Measurements from ENCODE around the gene NSMCE1.

Gene NSMCE1

GRCh38 chr16:27308792-27309191, 40.2 kb upstream of the NSMCE1 start:
- no peak overlapping the region for H3K4me2 ChIP-seq
- no peak overlapping the region for H3K9ac ChIP-seq
- H4K20me1 ChIP-seq (ENCODE audit: insufficient read depth): no peaks in the 10 kb centered on the region
- no peak overlapping the region for H3K27ac ChIP-seq
- H3K4me1 ChIP-seq (ENCODE audit: low read depth, poor library complexity, severe bottlenecking): peaks cover 6% of the 10 kb centered on the region
- H3K79me2 ChIP-seq (ENCODE audit: insufficient read depth, low read depth): no peaks in the 10 kb centered on the region
- H3K27me3 ChIP-seq (ENCODE audit: insufficient read depth, low read depth): no peaks in the 10 kb centered on the region
- no peak overlapping the region for H3K4me3 ChIP-seq (IDR thresholded peaks at IDR 0.05; ENCODE audit: insufficient read depth, low read depth, low read length)
- no peaks in the 10 kb centered on the region for H3K36me3 ChIP-seq (ENCODE audit: insufficient read depth)
- TF ChIP-seq, protein P1, sequence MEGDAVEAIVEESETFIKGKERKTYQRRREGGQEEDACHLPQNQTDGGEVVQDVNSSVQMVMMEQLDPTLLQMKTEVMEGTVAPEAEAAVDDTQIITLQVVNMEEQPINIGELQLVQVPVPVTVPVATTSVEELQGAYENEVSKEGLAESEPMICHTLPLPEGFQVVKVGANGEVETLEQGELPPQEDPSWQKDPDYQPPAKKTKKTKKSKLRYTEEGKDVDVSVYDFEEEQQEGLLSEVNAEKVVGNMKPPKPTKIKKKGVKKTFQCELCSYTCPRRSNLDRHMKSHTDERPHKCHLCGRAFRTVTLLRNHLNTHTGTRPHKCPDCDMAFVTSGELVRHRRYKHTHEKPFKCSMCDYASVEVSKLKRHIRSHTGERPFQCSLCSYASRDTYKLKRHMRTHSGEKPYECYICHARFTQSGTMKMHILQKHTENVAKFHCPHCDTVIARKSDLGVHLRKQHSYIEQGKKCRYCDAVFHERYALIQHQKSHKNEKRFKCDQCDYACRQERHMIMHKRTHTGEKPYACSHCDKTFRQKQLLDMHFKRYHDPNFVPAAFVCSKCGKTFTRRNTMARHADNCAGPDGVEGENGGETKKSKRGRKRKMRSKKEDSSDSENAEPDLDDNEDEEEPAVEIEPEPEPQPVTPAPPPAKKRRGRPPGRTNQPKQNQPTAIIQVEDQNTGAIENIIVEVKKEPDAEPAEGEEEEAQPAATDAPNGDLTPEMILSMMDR (conservative IDR thresholded peaks at IDR 0.05; ENCODE audit: low read depth, low read length): no peak
- H2AFZ ChIP-seq (ENCODE audit: low read depth): no peak overlapping the region

- H3K4me3 ChIP-seq (IDR thresholded peaks at IDR 0.05; ENCODE audit: insufficient read depth, low read depth, low read length): no peak overlapping the region
- H3K4me2 ChIP-seq: no peak overlapping the region
- no peaks in the 10 kb centered on the region for H3K4me1 ChIP-seq (ENCODE audit: low read depth, poor library complexity, severe bottlenecking)
- H4K20me1 ChIP-seq (ENCODE audit: insufficient read depth): no peaks in the 10 kb centered on the region
- H3K27ac ChIP-seq: no peak overlapping the region
- no peaks in the 10 kb centered on the region for H3K27me3 ChIP-seq (ENCODE audit: insufficient read depth, low read depth)
- no peaks in the 10 kb centered on the region for H3K79me2 ChIP-seq (ENCODE audit: insufficient read depth, low read depth)
- TF ChIP-seq, protein P1 (conservative IDR thresholded peaks at IDR 0.05; ENCODE audit: low read depth, low read length): no peak
- H3K9ac ChIP-seq: no peak overlapping the region
- no peak overlapping the region for H2AFZ ChIP-seq (ENCODE audit: low read depth)
- H3K36me3 ChIP-seq (ENCODE audit: insufficient read depth): no peaks in the 10 kb centered on the region
Measured at GRCh38 chr16:27305839-27306442, 37.4 kb upstream of the NSMCE1 start.

DNA sequence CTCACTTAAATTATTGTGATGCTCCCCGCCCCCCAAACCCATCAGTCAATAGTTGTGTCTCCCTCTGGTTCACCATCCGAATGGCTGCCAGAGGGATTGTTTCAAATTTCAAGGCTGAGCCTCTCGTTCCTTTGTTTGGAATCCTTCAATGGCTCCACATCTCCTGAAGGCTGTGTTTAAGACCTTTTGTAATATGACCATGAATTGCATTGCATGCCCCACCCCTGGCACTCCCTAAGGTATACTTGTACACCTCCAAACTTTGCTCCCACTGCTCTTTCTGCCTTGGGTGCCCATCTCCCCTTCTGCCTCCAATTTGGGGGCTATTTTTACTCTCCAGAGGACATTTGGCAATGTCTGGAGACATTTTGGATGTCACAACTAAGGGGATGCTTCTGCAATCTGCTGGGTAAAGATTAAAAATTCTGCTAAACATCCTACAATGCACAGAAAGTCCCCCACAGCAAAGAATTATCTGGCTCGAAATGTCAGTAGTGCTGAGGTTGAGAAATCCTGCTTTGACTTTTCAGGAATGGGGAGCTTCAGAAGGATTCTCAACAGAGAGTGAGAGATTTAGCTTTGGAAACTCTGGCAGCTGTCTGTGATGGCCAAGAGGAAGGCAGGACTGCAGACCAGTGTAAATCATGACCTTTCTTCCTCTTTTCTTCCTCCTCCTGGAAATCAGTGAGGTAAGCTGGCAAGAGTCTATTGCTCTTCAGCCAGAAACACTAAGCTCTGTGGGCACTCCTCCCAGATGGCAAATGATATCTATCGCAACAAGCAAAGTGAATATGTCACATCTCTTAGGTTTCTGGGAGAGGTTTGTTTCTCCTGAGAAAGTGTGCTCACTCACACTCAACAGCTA, 36.5 kb upstream of the NSMCE1 start:
- H3K4me1 ChIP-seq (ENCODE audit: low read depth, poor library complexity, severe bottlenecking): no peaks in the 10 kb centered on the region
- H3K27me3 ChIP-seq (ENCODE audit: insufficient read depth, low read depth): no peaks in the 10 kb centered on the region
- no peak overlapping the region for H3K27ac ChIP-seq
- H3K9ac ChIP-seq: no peak overlapping the region
- H4K20me1 ChIP-seq (ENCODE audit: insufficient read depth): no peaks in the 10 kb centered on the region
- TF ChIP-seq, protein P1 (conservative IDR thresholded peaks at IDR 0.05; ENCODE audit: low read depth, low read length): no peak
- no peak overlapping the region for H2AFZ ChIP-seq (ENCODE audit: low read depth)
- no peaks in the 10 kb centered on the region for H3K36me3 ChIP-seq (ENCODE audit: insufficient read depth)
- H3K79me2 ChIP-seq (ENCODE audit: insufficient read depth, low read depth): no peaks in the 10 kb centered on the region
- H3K4me2 ChIP-seq: no peak overlapping the region
- no peak overlapping the region for H3K4me3 ChIP-seq (IDR thresholded peaks at IDR 0.05; ENCODE audit: insufficient read depth, low read depth, low read length)

DNA sequence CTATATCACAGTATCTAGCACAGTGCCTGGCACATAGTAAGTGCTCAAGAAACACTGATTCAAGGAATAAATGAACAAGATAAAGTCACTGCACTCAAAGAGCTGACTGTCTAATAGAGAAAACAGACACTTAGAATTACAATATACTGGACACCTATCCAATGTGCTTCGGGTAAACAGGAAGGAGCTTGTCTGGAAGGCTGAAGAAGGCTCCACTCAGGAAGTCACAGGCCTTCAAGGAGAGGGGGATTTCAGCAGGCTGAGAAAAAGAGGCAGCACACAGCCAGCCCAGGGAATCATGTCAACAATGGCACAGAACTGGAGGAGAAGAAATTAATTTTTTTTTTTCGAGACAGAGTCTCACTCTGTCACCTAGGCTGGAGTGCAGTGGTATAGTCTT, 35.5 kb upstream of the NSMCE1 start:
- H3K9ac ChIP-seq: no peak overlapping the region
- no peaks in the 10 kb centered on the region for H3K27me3 ChIP-seq (ENCODE audit: insufficient read depth, low read depth)
- H3K4me3 ChIP-seq (IDR thresholded peaks at IDR 0.05; ENCODE audit: insufficient read depth, low read depth, low read length): no peak overlapping the region
- no peak overlapping the region for H2AFZ ChIP-seq (ENCODE audit: low read depth)
- no peaks in the 10 kb centered on the region for H3K36me3 ChIP-seq (ENCODE audit: insufficient read depth)
- no peaks in the 10 kb centered on the region for H4K20me1 ChIP-seq (ENCODE audit: insufficient read depth)
- H3K4me1 ChIP-seq (ENCODE audit: low read depth, poor library complexity, severe bottlenecking): no peaks in the 10 kb centered on the region
- TF ChIP-seq, protein P1 (conservative IDR thresholded peaks at IDR 0.05; ENCODE audit: low read depth, low read length): no peak
- H3K4me2 ChIP-seq: no peak overlapping the region
- no peaks in the 10 kb centered on the region for H3K79me2 ChIP-seq (ENCODE audit: insufficient read depth, low read depth)
- H3K27ac ChIP-seq: no peak overlapping the region

Data from KMS-11 (cell line).